Liver (tissue), 9 donors: ENCODE data around the gene MRPL54. TPM values are rescaled to one million over a fixed set of nuclear protein-coding genes. Genes with fewer than 3 reads are reported as not detected.

Source experiments
- DNase-seq: peaks from one replicate; pipeline ENCODE4 v3.0.0-alpha.2; 2017; ENCODE audit warnings: low spot score
- H3K27ac ChIP-seq, 2 donors: one replicate each; pipeline ENCODE4 v1.7.0; 2013; ENCODE audit warnings: inconsistent platforms in 2 of 2, low read length in 2 of 2, control low read depth in 1 of 2, low read depth in 1 of 2, mild to moderate bottlenecking in 1 of 2
- H3K27me3 ChIP-seq, 4 donors: one replicate each; pipeline versions ENCODE4 v1.6.1 to v1.7.0; 2013; ENCODE audit warnings: low read length in 3 of 4, inconsistent platforms in 1 of 4, mild to moderate bottlenecking in 1 of 4, moderate library complexity in 1 of 4; ENCODE audit not compliant: control insufficient read depth in 4 of 4, insufficient read depth in 4 of 4
- H3K36me3 ChIP-seq, 4 donors: one replicate each; pipeline versions ENCODE4 v1.6.1 to v1.7.0; 2013; ENCODE audit warnings: low read length in 3 of 4, mild to moderate bottlenecking in 3 of 4, low read depth in 1 of 4, moderate library complexity in 1 of 4; ENCODE audit not compliant: control insufficient read depth in 4 of 4, insufficient read depth in 3 of 4
- H3K4me1 ChIP-seq, 4 donors: one replicate each; pipeline versions ENCODE4 v1.6.1 to v1.7.0; 2013; ENCODE audit warnings: low read length in 3 of 4, mild to moderate bottlenecking in 3 of 4, moderate library complexity in 1 of 4; ENCODE audit not compliant: control insufficient read depth in 4 of 4, insufficient read depth in 4 of 4
- H3K4me3 ChIP-seq, 3 donors: one replicate each; pipeline versions ENCODE4 v1.6.1 to v1.7.0; 2013; ENCODE audit warnings: low read length in 3 of 3, control low read depth in 1 of 3, low read depth in 1 of 3, mild to moderate bottlenecking in 1 of 3
- H3K9ac ChIP-seq, 2 donors: one replicate each; pipeline ENCODE4 v1.7.0; 2013; ENCODE audit warnings: low read length in 2 of 2, mild to moderate bottlenecking in 2 of 2, moderate library complexity in 2 of 2, control low read depth in 1 of 2, low read depth in 1 of 2
- H3K9me3 ChIP-seq, 4 donors: one replicate each; pipeline versions ENCODE4 v1.6.1 to v1.7.0; 2013; ENCODE audit warnings: low read length in 3 of 4; ENCODE audit not compliant: control insufficient read depth in 4 of 4
- CTCF ChIP-seq: fragments of 150-350 bp; IDR thresholded peaks from 2 replicates; pipeline ENCODE4 v1.5.1; 2017; ENCODE audit warnings: improper control_type of control experiment, low read depth, low read length; ENCODE audit not compliant: missing input control
- EGR1 ChIP-seq, 2 donors: IDR thresholded peaks; 2 replicates each; pipeline ENCODE4 v1.6.1; 2016 to 2018; ENCODE audit warnings: antibody characterized with exemption in 2 of 2, low read depth in 2 of 2
- FOXA1 ChIP-seq: IDR thresholded peaks from 2 replicates; pipeline ENCODE4 v1.6.1; 2016; ENCODE audit warnings: antibody characterized with exemption
- FOXA2 ChIP-seq: IDR thresholded peaks from 2 replicates; pipeline ENCODE4 v1.6.1; 2016; ENCODE audit warnings: antibody characterized with exemption
- GABPA ChIP-seq, 2 donors: IDR thresholded peaks in 1 of 2; conservative IDR thresholded peaks in 1 of 2; 2 replicates each; pipeline ENCODE4 v1.6.1; 2016; ENCODE audit warnings: antibody characterized with exemption in 2 of 2, mild to moderate bottlenecking in 1 of 2, moderate library complexity in 1 of 2
- HNF4A ChIP-seq, 2 donors: conservative IDR thresholded peaks; 2 replicates each; pipeline ENCODE4 v1.6.1; 2016; ENCODE audit warnings: antibody characterized with exemption in 2 of 2, mild to moderate bottlenecking in 2 of 2
- JUND ChIP-seq, 2 donors: IDR thresholded peaks; 2 replicates each; pipeline ENCODE4 v1.6.1; 2016; ENCODE audit warnings: antibody characterized with exemption in 2 of 2
- NR2F2 ChIP-seq: IDR thresholded peaks from 2 replicates; pipeline ENCODE4 v1.6.1; 2016; ENCODE audit warnings: antibody characterized with exemption
- RXRA ChIP-seq, 2 donors: IDR thresholded peaks; 2 replicates each; pipeline ENCODE4 v1.6.1; 2017 to 2018; ENCODE audit warnings: antibody characterized with exemption in 2 of 2, mild to moderate bottlenecking in 1 of 2
- SP1 ChIP-seq: IDR thresholded peaks from 2 replicates; pipeline ENCODE4 v1.6.1; 2018; ENCODE audit warnings: antibody characterized with exemption, mild to moderate bottlenecking
- TAF1 ChIP-seq: conservative IDR thresholded peaks from 2 replicates; pipeline ENCODE4 v1.6.1; 2016; ENCODE audit warnings: antibody characterized with exemption, mild to moderate bottlenecking
- WGBS: extraction: QIAGEN DNeasy Blood & Tissue Kit; methylation state at CpG from one replicate; pipeline ENCODE4 v1.1.7; 2013; 5-methylcytosine and 5-hydroxymethylcytosine counted together
- polyA plus RNA-seq, 2 donors: library from polyadenylated mRNA; stranded (reverse) in 1 of 2; unstranded in 1 of 2; fragments of 200-250 nt in 1 of 2; fragments of >200 nt in 1 of 2; fragmentation: Nextera tagmentation in 1 of 2; extraction: Ambion mirVana in 1 of 2; gene quantifications; one replicate each; pipeline versions ENCODE4 v1.2.1 to v1.2.3, GENCODE V29; 2013 to 2015
- total RNA-seq, 2 donors: library from RNA; depleted of rRNA; stranded (reverse); fragments of >200 nt; gene quantifications; one replicate each; pipeline ENCODE4 v1.2.3, GENCODE V29; 2014
- TF ChIP-seq, protein P1 (sequence below): IDR thresholded peaks from 2 replicates; pipeline ENCODE4 v1.6.1; 2016; ENCODE audit warnings: antibody characterized with exemption, mild to moderate bottlenecking
- donor health status: healthy.
- donor health status: healthy.
- donor health status: healthy.
- donor health status: healthy.
- donor health status: healthy.

Gene MRPL54
- total and polyA plus RNA-seq, 4 donors, result 25.1 to 109 (median 42.9) TPM

DNA sequence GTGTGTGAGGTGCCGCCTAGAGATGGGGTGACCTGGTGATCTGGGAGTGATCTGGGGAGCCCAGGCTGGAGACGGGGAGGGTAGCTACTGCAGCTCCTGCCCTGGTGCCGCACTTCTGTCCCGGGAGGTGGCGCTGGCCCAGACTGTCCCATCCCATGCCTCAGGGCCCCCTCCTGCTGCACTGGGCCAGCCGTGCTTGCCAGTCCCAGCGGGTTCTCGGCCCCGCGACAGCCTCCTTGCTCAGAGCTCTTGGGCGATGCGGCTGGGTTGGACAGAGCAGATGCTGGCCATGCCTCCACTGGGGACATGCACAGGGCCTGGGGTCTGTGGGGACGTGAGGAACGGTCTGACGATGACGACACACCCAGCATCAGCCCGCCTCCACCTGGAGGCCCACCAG lies 7.0 kb downstream of the MRPL54 start:
- Histone ChIP-seq H3K9me3 (no peaks in the 10 kb centered on the region), H3K9ac (no peak overlapping the region), H3K27me3 (no peaks in the 10 kb centered on the region), H3K4me1 (no peaks in the 10 kb centered on the region), H3K36me3 (peaks cover 3 to 34% (median 7%) of the 10 kb centered on the region in 4 donors), H3K27ac (no peak overlapping the region), H3K4me3 (no peak overlapping the region)
- TF ChIP-seq HNF4A (conservative IDR thresholded peaks at IDR 0.05) (no peak), FOXA1 (no peak), RXRA (IDR thresholded peaks at IDR 0.05) (no peak), EGR1 (IDR thresholded peaks at IDR 0.05; ENCODE audit: low read depth in 2 of 2) (no peak), GABPA (IDR thresholded peaks at IDR 0.05 in 1 of 2, conservative IDR thresholded peaks at IDR 0.05 in 1 of 2) (no peak), CTCF (no peak), FOXA2 (no peak), JUND (IDR thresholded peaks at IDR 0.05) (no peak), NR2F2 (no peak), TAF1 (no peak), SP1 (no peak)
- TF ChIP-seq, protein P1, sequence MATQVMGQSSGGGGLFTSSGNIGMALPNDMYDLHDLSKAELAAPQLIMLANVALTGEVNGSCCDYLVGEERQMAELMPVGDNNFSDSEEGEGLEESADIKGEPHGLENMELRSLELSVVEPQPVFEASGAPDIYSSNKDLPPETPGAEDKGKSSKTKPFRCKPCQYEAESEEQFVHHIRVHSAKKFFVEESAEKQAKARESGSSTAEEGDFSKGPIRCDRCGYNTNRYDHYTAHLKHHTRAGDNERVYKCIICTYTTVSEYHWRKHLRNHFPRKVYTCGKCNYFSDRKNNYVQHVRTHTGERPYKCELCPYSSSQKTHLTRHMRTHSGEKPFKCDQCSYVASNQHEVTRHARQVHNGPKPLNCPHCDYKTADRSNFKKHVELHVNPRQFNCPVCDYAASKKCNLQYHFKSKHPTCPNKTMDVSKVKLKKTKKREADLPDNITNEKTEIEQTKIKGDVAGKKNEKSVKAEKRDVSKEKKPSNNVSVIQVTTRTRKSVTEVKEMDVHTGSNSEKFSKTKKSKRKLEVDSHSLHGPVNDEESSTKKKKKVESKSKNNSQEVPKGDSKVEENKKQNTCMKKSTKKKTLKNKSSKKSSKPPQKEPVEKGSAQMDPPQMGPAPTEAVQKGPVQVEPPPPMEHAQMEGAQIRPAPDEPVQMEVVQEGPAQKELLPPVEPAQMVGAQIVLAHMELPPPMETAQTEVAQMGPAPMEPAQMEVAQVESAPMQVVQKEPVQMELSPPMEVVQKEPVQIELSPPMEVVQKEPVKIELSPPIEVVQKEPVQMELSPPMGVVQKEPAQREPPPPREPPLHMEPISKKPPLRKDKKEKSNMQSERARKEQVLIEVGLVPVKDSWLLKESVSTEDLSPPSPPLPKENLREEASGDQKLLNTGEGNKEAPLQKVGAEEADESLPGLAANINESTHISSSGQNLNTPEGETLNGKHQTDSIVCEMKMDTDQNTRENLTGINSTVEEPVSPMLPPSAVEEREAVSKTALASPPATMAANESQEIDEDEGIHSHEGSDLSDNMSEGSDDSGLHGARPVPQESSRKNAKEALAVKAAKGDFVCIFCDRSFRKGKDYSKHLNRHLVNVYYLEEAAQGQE, result no peak
- no peak for DNase-seq
- WGBS, result 89% methylated on average over 17 of the region's 17 CpGs

GRCh38 chr19:3770136-3770999 lies 7.9 kb downstream of the MRPL54 start:
- WGBS, result 82% methylated on average over 53 of the region's 53 CpGs
- Histone ChIP-seq H3K27me3 (no peaks in the 10 kb centered on the region), H3K4me3 (no peak overlapping the region), H3K4me1 (no peaks in the 10 kb centered on the region), H3K9ac (no peak overlapping the region), H3K9me3 (no peaks in the 10 kb centered on the region), H3K36me3 (peaks cover 3 to 30% (median 7%) of the 10 kb centered on the region in 4 donors), H3K27ac (no peak overlapping the region)
- TF ChIP-seq EGR1 (IDR thresholded peaks at IDR 0.05; ENCODE audit: low read depth in 2 of 2), result no peak
- DNase-seq, result no peak
